Subcutaneous adipose tissue (tissue), 4 donors: ENCODE results near the gene DUX4. TPM values are rescaled to one million over a fixed set of nuclear protein-coding genes. Genes with fewer than 3 reads are reported as not detected.
"Not testable (repeated sequence)": the region's sequence is repeated elsewhere in the genome, so short reads cannot be mapped to it uniquely, and the experiment has no call there.

Experiments
- CTCF ChIP-seq: fragments of 450-650 bp; IDR thresholded peaks from one replicate; pipeline ENCODE4 v1.5.1; 2016; ENCODE audit warnings: low read depth, mild to moderate bottlenecking, control low read depth, antibody characterized with exemption, moderate library complexity
- small RNA-seq: library from RNA; depleted of rRNA; stranded (forward); fragments of <200 nt; gene quantifications from one replicate; pipeline ENCODE3, GENCODE V24; 2016
- total RNA-seq, 4 donors: library from RNA; depleted of rRNA; stranded (reverse); fragments of >200 nt; gene quantifications; one replicate each; pipeline ENCODE4 v1.1.0, GENCODE V29; 2016

The DUX4 gene
- not detected for total RNA-seq

GRCh38 chr4:190173428-190173827, at the start of gene DUX4:
Gene DUX4, plus strand, starts transcription at chr4:190173774. Its CDS starts 0 bp downstream, at chr4:190173774.
- not testable (repeated sequence) for TF ChIP-seq CTCF

Small RNA genes lying within 50 kb of the gene (small RNA-seq; reads per million reads assigned to genes)
- gene AC215524.1, result not detected

Other genes starting within 250 kb of the DUX4 start
- 10 to 100 TPM; 37.9 to 84.8 (median 42.8) TPM for gene FRG1, start 232.9 kb upstream of the DUX4 start, total RNA-seq
- not detected for gene FRG2, start 146.5 kb upstream of the DUX4 start, total RNA-seq
- gene DBET, start 109.3 kb upstream of the DUX4 start, total RNA-seq, result not detected